ENCODE data around the gene BCL2L13.

The BCL2L13 gene

DNA sequence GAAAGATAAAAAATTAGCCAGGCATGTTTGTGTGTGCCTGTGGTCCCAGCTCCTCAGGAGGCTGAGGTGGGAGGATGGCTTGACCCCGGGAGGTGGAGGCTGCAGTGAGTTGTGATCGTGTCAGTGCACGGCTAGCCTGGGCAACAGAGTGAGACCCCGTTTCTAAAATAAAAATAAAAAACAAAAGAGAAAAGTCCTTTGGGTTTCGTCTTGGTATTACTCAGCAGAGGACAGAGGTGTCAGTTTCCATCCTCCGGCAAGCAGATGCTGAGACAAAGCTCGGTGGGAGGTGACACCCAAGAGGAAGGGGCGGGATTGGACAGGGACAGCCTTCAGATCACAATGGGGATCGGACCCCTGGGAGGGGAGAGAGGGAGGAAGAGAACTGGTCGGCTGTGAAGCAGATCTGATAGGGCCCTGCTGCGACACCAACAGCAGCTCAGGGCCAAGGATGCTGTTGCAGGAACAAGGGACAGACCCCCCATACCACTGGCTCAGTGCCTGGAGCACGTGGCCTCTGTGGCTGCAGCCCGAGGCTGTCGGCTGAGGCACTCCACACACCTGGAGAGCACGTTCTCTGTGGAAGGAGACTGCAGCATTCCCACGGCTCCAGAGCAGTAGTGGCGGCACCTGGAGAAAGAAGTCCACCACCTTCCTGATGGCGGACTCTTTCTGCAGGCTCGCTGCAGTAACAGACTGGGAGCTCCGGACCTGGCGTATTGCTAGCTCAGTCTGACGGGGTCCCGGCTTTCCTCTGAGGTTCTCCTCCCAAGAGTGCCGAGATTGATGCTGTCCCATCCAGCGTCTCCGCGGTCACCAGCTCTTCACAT lies 140.9 kb downstream of the BCL2L13 start:
- DNase-seq (ENCODE audit: low spot score) = no peak

DNA sequence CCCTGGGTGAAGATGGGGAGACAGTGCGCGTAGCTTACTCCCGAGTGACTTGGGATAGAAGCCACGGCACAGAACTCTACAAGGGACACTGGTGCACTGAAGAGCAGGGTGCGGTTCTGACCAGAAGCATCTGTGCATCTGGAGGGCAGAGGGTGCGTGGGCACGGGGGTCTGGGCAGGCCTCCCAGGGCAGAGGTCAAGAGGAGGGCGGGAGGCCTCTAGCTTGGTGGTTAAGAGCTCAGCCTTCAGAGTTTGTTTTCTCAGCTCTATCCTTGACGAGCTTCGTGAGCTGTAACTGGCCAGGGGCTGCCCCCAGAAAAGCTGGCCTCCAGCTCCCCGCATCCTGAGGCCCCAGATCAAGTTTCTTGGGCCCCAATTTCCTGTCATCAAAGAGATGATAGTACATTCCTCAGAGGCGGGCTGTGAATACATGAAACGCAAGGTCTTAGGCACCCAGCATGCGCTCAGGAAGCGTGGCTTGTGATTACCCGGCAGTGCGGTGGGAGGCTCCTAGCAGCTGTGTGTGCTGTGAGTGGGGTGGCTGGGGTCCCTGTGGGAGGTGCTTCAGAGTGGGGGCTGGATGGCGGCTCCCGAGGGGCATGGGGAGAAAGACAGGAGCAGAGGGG lies 141.7 kb downstream of the BCL2L13 start:
- DNase-seq (ENCODE audit: low spot score) = no peak
